ENCODE measurements around the gene ACBD4. TPM values are rescaled to one million over a fixed set of nuclear protein-coding genes. Genes with fewer than 3 reads are reported as not detected.
A peak's percentile ranks its signal among the peaks of the same experiment; 100 is the strongest.

The ACBD4 gene
- total and polyA plus RNA-seq, 10 donors = 14.1 to 32.8 (median 21.6) TPM

- Histone ChIP-seq H3K27ac (no peak overlapping the region), H3K4me1 (no peaks in the 10 kb centered on the region), H3K36me3 (peaks cover 3 to 100% (median 92%) of the 10 kb centered on the region in 6 donors), H3K4me3 (no peak overlapping the region), H3K9me3 (no peaks in the 10 kb centered on the region), H3K27me3 (replicated peaks in 1 of 7) (no peaks in the 10 kb centered on the region)
- 62 to 94% (median 90%) methylated on average over 3 of the region's 3 CpGs for WGBS, 5 donors
- intact Hi-C loops (cut with DNase I; ENCODE audit: low total_unique reads) = no loop called here
- TF ChIP-seq CTCF (IDR thresholded peaks at IDR 0.05 in 8 of 11, conservative IDR thresholded peaks at IDR 0.05 in 3 of 11) = no peak
- TF ChIP-seq POLR2AphosphoS5 (IDR thresholded peaks at IDR 0.05) = no peak
- TF ChIP-seq POLR2A (IDR thresholded peaks at IDR 0.05) = no peak
- peak; percentile 21 for DNase-seq
Observed at GRCh38 chr17:45087504-45087975, 47.9 kb upstream of the ACBD4 start.

GRCh38 chr17:45087978-45088377 lies 47.5 kb upstream of the ACBD4 start:
- Histone ChIP-seq H3K4me1 (peaks cover 0 to 1% (median 0%) of the 10 kb centered on the region in 6 donors), H3K4me3 (no peak overlapping the region), H3K27me3 (replicated peaks in 1 of 7) (no peaks in the 10 kb centered on the region), H3K9me3 (no peaks in the 10 kb centered on the region), H3K27ac (no peak overlapping the region), H3K36me3 (peaks cover 3 to 100% (median 91%) of the 10 kb centered on the region in 6 donors)
- TF ChIP-seq CTCF (IDR thresholded peaks at IDR 0.05 in 8 of 11, conservative IDR thresholded peaks at IDR 0.05 in 3 of 11) (no peak), POLR2AphosphoS5 (IDR thresholded peaks at IDR 0.05) (peak in 2 of 3 donors; percentile 14 to 16), POLR2A (IDR thresholded peaks at IDR 0.05) (no peak)
- peak; percentile 32 for DNase-seq
- intact Hi-C loops (cut with DNase I; ENCODE audit: low total_unique reads) = no loop called here
- 93 to 98% (median 96%) methylated on average over 4 to 5 of the region's 5 CpGs for WGBS, 5 donors

- Histone ChIP-seq H3K4me1 (peaks cover 0 to 9% (median 0%) of the 10 kb centered on the region in 6 donors), H3K4me3 (no peak overlapping the region), H3K36me3 (peaks cover 3 to 100% (median 92%) of the 10 kb centered on the region in 6 donors), H3K9me3 (no peaks in the 10 kb centered on the region), H3K27ac (no peak overlapping the region), H3K27me3 (replicated peaks in 1 of 7) (no peaks in the 10 kb centered on the region)
- no peak for DNase-seq
- intact Hi-C loops (cut with DNase I; ENCODE audit: low total_unique reads) = no loop called here
- TF ChIP-seq POLR2AphosphoS5 (IDR thresholded peaks at IDR 0.05) = no peak
- TF ChIP-seq CTCF (IDR thresholded peaks at IDR 0.05 in 8 of 11, conservative IDR thresholded peaks at IDR 0.05 in 3 of 11) = no peak
- no peak for TF ChIP-seq POLR2A (IDR thresholded peaks at IDR 0.05)
- 69 to 79% (median 71%) methylated on average over 3 of the region's 3 CpGs for WGBS, 5 donors
Observed at GRCh38 chr17:45088741-45089140, 46.7 kb upstream of the ACBD4 start.

- Histone ChIP-seq H3K4me1 (peaks cover 0 to 13% (median 0%) of the 10 kb centered on the region in 6 donors), H3K27ac (no peak overlapping the region), H3K9me3 (no peaks in the 10 kb centered on the region), H3K4me3 (no peak overlapping the region), H3K36me3 (peaks cover 3 to 100% (median 94%) of the 10 kb centered on the region in 6 donors), H3K27me3 (replicated peaks in 1 of 7) (no peaks in the 10 kb centered on the region)
- 76 to 91% (median 90%) methylated on average over 3 of the region's 3 CpGs for WGBS, 5 donors
- peak; percentile 35 for DNase-seq
- intact Hi-C loops (cut with DNase I; ENCODE audit: low total_unique reads) = no loop called here
- TF ChIP-seq CTCF (IDR thresholded peaks at IDR 0.05 in 8 of 11, conservative IDR thresholded peaks at IDR 0.05 in 3 of 11) (no peak), POLR2A (IDR thresholded peaks at IDR 0.05) (no peak)
Observed at GRCh38 chr17:45090711-45091110, 44.8 kb upstream of the ACBD4 start.

Measured in spleen (tissue), 11 donors.